NCI-H1092 treated with DMSO at 0.1 percent for 48 hours (cell line): Measurements from ENCODE around the gene DPPA4.

Experiments used
- DNase-seq: peaks from one replicate; lab custom pipeline; 2025; lab: John Stamatoyannopoulos, UW

DPPA4 gene

DNA sequence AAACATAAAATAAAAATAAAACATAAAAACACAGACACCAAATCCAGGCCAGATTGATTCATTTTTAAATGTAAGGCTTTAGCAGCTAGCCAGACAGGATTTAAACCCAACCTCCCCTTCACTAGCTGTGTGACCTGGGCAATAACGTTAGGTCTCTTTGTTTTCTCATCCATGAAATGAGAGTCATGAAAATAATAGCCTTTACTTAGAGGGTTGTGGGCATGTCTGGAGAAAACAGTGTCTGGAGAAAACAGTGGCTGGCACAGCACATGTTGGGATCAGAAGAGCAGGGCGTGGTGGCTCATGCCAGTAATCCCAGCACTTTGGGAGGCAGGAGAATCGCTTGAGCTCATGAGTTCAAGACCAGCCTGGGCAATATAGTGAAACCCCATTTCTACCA, 1.9 kb upstream of the DPPA4 start:
- no peak for DNase-seq

DNA sequence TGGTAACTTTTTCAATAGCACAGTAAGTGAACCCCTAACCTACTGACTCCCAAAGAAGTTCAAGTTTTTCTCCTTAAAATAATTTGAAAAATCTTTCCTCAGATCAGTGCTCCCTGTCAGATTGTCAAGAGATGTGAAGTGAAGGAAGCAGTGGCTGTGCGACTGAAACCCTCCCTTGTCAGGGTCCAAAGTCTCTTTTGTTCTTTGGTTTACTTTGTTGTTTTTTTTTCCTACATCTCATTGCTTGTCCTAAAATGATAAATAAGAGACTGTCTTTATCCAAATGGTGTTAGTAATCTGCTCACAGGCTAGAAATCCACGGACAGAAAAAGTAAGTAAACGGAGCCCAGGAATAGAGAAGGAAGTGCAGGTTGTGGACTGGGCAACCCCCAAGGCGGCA, 976 bp upstream of the DPPA4 start:
- no peak for DNase-seq

DNA sequence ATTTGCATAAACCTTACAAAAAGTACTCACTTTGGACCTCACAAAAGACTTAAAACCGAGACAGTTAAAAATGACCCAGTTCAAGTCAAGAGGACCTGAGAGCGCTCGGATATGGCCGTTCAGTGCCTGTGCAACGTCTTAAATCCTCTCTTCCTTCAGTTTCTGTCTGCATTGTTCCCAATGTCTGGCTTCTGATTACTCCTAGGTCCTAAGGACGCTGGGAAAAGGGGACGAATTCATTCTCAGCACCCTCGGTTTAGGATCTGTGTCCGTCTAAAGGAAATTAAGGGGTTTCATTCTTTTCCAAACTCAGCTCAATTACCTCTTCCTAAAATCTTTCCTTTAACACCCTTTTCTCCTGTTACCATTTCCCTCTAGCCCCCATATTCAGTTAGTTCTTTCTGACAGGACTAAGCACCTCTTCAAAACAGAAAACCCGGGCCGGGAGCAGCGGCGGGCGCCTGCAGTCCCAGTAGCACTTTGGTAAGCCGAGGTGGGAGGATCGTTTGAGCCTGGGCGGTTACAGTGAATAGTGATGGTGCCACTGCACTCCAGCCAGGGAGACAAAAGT, 970 bp downstream of the DPPA4 start:
- DNase-seq = no peak

DNA sequence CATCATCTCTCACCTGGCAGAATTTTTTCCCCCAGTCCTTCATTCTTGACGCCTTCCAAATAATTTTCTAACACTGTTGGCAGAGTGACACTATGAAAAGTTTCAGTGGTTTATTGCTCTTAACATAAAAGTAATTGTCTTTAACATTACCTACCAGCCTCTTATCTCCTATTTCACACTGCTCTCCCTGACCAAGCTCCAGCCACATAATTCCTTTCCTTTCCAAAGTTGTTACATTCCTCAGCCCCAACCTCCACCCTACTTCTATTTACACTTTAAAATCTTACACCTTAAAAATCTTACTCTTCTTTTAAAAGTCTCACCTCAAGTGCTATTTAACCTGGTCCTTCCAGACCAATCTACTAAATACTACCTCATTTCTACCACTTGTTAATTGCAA, 2.8 kb downstream of the DPPA4 start:
- DNase-seq = no peak

DNA sequence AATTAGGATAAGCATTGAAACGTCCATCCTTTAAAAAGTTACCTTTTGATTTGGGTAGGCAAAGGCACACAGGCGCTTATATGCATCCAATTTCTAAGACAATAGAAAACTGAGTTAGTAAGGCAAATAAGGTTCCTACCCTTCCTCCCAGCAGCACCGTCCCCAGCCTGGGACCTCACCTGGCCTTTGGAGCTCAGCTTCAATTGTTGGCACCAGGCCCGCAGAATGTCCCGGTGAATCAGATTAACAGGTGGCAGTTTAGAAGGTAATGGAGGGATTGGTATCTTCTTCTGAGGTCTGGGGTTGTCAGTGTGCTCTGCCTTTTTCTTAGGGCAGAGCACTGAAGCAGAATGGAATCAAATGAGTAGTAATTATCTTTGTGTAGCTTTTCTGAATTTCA, 5.7 kb downstream of the DPPA4 start:
- no peak for DNase-seq

DNA sequence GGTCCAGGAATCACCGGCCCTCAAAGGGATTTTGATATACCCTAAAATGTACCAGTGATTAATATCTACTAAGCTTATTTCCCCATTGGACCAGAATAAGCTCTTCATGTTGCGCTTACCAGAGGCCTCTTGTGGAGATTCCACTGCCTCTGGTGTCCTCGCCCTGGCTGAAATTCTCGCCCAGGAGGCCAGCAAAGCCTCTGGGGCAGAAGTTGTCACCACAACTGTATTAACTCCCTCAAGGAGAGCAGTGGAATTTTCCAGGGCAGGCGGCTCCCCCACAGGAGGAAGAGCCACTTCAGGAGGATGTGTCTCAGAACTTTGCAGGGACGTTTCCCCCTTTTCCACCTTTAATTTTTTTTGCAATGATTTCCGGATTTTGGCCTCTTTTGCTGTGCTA, 6.9 kb downstream of the DPPA4 start:
- DNase-seq = no peak

DNA sequence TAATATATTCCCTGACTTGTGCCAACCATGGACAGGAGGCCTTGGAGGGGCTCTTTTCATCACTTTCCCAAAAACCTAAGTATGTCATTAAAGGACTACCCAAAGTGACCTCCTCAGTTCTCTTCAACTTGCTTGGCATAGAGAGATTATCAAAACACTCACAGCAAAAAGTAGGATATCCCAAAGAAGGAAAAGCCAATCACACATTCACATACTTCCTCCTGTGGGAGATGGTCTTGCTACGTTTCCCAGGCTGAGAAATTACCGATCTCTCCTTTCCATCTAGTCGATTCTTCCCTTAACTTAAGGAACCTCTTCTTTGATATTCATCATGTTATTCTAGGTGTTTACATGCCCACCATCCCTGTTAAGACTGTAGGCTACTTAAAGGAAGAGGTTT, 9.1 kb downstream of the DPPA4 start:
- no peak for DNase-seq

DNA sequence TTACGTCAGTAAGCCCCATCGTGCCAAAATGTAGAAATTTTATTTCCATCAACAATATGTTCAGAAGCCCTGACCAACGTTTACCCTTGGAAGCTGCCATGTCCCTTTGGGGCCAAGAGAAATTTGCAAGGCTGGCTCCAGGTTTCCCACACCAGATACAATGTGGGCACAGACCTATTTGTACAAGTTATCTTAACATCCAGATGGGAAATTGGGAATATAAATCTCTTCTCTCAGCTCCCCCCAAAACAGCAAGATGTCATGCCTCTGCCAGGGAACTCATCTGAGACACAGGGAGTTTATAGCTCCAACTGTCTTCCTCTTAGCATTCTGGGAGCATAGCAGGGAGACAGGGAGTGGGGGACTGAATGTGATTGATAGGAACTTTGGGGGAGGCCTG, 11.7 kb downstream of the DPPA4 start:
- DNase-seq = no peak

DNA sequence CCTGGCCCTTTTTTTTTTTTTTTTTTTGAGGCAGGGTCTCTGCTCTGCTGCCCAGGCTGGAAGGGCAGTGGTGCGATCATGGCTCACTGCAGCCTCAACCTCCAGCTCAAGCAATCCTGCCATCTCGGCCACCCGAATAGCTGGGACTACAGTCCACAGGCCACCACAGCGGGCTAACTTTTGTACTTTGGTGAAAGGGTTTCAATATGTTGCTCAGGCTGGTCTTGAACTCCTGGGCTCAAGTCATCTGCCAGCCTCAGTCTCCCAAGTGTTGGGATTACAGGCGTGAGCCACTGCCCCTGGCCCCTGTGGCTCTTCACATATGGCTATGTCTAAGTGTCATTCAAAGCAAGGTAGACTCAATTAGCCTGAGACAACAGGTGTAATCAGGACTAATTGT, 12.2 kb downstream of the DPPA4 start:
- DNase-seq = no peak

DNA sequence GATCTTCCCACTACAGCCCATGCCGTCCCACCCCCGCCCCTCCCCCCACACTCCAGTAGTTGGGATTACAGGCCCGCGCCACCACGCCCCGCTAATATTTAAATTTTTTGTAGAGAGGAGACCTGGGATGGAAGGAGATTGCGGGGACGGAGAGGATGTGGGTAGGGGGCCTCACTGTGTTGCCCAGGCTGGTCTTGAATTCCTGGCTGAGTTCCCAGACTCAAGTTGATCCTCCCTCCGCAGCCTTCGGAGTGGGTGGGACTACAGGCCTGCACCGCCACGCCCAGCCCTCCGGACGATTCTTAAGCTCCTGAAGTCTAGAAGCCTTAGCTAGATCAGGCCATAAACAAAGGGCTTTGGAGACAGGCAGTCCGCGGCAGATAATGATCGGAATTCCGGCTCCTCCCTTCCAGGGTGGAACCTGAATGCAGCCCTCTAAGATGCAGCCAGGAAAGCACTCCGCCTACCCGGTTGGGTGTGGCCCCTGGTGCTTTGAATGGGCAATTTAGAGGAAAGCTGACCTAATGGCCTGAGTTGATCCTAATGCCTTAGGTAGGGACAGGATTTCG, 21.1 kb downstream of the DPPA4 start, which contains the start of gene DPPA2:
Gene DPPA2, minus strand, starts transcription at position 356 of the 569 bp plus-strand sequence. CDS start 1,975 bp downstream, outside the sequence.
- DNase-seq = no peak

DNA sequence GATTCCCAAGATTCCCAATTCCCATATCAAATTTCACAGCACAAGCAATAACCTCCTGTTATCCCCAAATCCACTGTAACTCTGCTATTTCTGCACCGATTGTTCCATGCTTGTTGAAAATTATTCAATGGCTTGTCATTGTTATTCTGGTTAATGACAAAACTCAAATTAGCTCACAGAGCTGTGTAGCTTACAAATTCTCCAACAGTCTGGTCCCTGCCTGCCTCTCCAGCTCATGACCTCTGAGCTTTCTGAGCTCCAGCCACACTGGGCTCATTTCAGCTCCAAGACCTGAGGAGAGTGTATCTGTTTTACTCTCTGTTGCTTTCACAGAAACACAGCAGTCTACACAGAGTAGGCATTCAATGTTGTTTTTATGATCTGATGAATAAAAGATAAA, 24.3 kb downstream of the DPPA4 start:
- no peak for DNase-seq

DNA sequence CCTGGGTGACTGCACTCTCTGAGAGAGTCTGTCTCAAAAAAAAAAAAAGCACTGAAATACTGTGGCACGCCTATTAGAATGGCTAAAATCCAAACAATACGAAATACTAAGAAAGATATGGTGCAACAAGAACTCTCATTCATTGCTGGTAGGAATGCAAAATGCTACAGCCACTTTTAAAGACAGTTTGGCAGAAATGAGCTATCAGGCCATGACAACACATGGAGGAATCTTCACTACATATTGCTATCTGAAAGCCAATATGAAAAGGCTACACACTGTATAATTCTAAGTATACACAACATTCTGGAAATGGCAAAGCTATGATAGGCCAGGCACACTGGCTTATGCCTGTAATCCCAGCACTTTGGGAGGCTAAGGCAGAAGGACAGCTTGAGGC, 39.9 kb downstream of the DPPA4 start:
- no peak for DNase-seq

DNA sequence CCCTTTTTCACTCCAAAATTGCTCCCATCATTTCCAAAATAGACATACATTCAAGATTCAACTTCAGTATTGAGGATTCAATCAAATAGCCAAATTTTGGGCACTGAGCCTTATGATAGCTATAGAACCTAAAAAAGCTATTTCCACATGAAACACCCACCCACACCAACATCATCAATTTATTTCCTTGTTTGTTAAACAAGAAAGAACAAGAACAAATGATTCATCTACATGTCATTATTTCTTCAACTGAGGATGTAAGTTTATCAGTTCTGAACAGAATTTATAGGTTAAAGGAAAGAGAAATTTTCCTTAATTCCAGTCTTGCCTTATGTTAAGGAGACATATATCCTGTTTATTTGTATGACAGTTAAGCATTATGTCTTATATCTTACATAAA, 53.3 kb downstream of the DPPA4 start:
- no peak for DNase-seq

DNA sequence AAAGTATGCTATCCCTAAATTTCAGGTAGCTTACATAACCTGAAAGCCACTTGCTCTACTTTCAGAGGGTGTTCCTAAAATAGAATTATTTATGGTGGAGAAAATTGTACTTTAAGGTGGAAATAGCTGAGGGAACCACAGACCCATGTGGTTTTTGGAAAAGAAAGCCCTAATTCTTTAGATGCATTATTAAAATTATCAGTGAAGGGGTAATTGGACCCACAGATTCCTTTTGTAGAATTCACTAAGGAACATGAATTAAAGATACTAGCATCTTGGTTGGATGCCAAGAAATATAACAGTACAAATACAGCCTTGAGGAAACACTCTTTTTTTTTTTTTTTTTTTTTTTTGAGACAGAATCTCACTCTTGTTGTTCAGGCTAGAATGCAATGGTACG, 58.8 kb downstream of the DPPA4 start:
- no peak for DNase-seq

DNA sequence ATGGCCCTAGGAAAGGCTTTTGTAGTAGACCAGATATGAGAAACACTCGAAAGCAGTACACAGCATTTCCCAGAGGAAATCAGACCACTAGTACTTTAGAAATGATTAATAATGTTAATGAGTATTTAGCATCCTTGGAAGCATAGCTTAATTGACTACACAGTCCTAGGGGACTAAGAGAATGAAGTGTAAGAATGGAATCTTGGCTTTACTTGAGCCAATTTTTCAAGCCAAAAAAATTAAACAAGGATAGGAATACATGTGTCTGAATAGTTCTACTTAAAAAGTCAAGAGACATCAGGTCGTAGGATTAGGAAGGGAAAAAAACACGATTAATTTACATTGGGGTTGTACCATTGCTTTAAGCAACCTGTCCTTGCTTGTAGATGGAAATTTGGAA, 59.2 kb downstream of the DPPA4 start:
- no peak for DNase-seq
